GM19023 (cell line): ENCODE data around the gene PER1.

Experiments used
- ATAC-seq: cut with Tn5 transposase; IDR thresholded peaks from one replicate; pipeline ENCODE4 v1.9.1; 2021; ENCODE audit warnings: mild to moderate bottlenecking, moderate library complexity; ENCODE audit not compliant: unreplicated experiment

PER1 gene

GRCh38 chr17:8095361-8095760 lies 56.8 kb downstream of the PER1 start:
- ATAC-seq, result no peak

- ATAC-seq, result no peak
Measured at GRCh38 chr17:8091033-8091687, 61.0 kb downstream of the PER1 start.
